ENCODE data around the gene ZNF280C.
"Not testable (repeated sequence)": the region's sequence is repeated elsewhere in the genome, so short reads cannot be mapped to it uniquely, and the experiment has no call there.

ZNF280C gene

DNA sequence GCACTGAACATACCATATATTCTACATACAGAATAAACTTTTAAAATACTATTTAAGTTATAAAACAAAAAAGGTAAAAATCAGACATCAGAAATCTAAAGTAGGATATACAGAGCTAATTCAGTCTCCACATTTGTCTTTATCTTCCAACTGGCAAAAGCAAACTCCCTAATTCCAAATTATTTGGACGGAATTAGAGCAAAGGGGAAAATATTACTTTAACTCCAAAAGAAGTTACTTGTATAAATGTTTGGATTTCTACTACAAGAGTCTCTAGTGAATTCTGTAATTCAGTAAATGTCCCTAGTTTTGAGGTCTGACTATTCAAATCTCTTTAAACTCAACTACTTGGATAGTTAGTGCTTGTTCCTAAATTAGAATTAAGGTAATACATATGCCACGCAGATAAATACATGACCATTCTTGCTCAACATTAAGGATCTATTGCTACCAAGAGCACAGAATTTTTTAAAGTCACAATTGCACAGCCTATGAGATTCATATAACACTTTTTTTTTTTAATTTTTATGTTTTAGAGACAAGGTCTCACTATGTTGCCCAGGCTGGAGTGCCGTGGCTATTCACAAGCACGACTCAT, 7.3 kb downstream of the ZNF280C start:
- no peak for DNase-seq

DNA sequence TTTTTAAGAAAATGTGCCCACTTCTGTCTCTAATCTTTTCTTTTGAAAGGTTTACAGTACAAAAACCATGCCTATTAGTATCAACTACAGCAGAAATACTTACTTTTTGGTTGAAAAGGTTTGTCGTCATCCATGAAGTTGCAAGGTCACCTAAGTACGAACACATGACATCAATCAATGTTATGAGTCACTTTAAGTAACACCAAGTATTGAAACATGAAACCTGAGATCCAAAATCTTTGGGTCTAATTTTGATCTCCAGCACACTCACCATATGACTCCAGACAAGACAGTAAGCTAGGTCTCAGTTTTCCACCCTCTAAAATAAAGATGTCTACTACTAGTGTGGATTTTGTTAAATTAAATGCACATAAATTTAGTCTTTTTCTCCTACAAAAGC, 8.4 kb downstream of the ZNF280C start:
- DNase-seq: no peak

DNA sequence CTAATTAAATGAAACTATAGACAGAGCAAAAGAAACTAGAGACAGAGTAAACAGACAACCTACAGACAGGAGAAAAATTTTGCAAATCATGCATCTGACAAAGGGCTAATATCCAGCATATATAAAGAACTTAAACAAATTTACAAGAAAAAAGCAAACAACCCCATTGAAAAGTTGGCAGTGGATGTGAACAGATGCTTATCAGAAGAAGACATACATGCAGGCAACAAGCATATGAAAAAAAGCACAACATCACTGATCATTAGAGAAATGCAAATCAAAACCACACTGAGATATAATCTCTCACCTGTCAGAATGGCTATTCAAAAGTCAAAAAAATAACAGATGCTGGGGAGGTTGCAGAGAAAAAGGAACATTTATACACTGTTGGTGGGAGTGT, 14.8 kb downstream of the ZNF280C start:
- DNase-seq: no peak

DNA sequence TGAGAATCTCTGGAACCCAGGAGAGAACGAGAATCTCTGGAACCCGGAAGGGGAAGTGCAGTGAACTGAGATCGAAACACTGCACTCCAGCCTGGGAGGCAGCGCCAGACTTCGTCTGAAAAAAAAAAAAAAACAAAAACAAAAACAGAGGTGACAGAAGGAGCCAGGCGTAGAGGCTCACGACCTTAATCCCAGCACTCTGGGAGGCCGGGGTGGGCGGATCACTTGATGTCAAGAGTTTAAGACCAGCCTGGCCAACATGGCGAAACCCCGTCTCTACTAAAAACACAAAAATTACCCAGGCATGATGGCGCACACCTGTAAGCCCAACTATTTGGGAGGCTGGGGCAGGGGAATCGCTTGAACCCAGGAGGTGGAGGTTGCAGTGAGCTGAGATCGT, 17.0 kb downstream of the ZNF280C start:
- no peak for DNase-seq

DNA sequence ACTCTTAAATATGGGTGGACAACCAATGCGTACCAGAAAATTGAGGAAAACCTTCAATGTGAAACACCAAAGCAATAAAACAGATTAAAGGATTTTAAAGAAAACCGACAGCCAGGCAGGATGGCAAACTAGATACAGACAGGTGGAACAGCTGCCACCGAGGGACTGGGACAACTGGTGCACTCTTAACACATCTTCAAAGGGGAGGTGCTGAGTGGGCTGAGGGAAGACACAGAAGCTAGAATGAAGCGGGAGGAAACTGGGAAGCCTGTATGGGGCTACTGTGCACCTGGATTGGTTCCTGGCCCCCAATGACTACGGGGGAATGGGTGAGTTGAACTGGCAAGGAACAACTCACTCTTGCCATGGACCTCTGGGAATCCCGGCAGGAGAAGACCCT, 20.7 kb downstream of the ZNF280C start:
- no peak for DNase-seq

DNA sequence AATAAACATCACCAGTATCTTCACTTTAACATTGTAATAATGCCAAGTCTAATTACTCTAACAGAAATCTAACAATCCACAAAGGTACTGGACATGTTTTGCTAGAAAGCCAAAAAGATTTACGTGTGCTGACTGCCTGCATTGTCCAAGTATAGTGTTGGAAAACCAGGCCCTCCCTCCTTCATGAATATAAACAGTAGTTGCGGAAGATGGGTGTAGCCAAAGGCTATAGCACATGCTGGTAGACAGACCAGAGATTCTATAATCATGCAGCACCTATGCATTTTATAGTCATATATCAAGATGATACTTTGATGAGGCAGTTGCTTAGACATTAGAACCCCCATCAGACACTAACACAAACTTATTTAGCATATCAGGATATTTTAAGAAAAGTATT, 22.6 kb downstream of the ZNF280C start:
- no peak for DNase-seq

DNA sequence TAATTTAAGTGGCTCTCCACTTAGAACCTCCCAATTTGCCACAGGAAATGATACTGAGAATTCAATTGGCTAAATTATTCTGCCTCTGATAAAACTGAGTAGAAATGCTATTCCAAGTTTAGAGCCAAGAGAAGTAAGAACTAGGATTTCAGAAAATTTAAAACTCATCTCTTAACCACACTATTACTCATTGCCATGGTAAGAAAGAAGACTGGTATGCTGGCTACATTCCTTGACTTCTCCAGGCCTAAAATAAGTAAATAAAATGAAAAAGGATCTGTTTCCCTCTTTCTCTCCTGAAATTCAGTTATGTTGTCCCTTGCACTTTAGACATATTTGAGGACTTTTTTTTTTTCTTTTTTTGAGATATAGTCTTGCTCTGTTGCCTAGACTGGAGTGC, 23.3 kb downstream of the ZNF280C start:
- no peak for DNase-seq

DNA sequence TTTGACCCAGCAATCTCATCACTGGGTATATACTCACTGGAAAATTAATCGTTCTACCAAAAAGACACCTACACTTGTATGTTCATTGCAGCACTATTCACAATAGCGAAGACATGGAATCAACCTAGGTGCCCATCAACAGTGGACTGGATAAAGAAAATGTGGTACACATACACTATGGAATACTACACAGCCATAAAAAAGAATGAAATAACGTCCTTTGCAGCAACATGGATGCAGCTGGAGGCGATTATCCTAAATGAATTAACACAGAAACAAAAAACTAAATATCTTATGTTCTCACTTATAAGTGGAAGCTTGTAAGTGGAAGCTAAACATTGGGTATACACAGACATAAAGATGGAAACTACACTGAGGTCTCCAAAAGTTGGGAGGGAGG, 37.5 kb downstream of the ZNF280C start:
- not testable (repeated sequence) for DNase-seq

DNA sequence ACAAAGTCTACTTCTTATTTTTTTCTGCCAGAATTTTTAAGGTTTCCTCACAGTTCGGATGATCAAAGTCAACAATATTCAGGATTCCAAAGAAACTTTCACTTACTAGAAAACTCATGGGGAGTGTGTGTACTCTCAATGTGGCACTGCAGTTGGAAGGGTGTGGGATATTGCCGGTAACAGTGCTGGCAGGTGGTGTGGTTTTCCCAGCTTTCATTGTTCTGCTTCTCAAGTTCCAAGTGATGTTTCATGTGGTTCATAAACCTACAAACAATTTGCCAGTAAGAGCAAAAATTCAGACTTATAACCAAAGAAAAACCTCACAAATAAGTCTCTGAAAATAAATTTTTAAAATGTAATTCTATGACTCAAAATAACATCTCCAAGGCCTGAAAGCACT, 39.8 kb downstream of the ZNF280C start:
- no peak for DNase-seq

DNA sequence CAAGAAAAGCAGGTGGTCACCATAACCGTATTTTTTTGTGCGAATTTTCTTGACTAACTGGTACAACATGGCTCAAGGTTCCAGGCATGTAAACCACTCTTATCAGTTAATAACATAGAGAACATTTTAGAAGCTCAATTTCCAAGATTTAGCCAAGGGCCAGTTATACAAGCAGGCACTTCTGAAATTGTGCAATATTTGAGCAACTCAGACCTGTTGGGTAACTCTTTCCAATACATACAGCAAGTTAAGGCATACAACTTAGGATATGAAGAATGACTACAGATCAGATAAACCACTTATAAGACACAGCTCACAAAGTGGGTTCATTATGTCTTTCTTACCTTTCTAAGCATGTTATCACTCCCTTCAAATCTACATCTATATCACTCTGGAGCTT, 43.9 kb downstream of the ZNF280C start:
- DNase-seq: no peak

DNA sequence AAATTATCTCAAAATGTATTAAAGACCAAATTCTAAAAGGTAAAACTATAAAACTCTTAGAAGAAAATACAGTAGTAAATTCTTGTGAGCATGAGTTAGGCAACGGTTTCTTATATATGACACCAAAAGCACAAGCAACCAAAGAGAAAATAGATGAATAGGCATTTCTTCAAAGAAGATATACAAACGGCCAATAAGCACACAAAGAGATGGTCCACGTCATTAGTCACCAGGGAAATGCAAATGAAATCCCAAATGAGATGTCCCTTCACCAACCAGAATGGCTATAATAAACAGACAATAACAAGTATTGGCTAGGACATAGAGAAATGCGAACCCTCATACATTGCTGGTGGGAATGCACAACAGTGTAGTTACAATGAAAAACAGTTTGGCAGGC, 52.4 kb downstream of the ZNF280C start:
- no peak for DNase-seq

DNA sequence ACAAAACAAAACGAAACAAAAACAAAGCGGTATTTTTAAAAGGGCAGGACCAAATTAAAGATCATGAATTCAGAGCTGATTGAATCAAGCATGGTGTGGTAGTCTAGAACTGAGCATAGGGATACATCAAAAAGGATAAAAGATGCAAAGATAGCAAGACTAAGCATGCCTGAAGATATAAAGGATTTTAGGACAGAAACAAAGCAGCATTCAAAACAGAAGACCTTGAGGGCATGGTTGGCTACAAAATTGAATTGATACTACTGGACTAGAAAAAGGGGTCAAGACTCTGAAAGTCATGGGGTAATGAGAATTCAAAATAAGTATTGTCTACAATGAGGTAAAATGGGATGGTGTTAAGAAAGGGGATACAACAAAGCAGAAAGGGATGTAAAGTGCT, 55.3 kb downstream of the ZNF280C start:
- no peak for DNase-seq

DNA sequence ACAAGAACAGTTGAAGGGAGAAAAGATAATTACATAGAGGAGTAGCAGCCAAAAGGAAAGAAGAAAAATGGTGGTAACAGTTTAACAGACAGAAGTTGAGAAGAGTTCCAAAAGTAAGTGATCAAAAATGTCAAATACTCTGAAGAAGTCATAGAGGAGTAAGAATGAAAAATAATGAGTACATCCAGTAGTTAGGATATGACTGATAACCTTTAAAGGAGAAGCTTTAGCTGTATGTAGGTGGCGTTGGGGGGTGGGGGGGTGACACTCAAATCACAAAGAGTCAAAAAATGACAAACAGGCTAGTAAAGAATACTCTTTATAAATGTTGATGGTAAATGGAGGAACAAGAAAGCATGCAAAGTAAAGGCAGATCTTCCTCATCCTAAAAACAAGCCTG, 56.3 kb downstream of the ZNF280C start:
- no peak for DNase-seq

DNA sequence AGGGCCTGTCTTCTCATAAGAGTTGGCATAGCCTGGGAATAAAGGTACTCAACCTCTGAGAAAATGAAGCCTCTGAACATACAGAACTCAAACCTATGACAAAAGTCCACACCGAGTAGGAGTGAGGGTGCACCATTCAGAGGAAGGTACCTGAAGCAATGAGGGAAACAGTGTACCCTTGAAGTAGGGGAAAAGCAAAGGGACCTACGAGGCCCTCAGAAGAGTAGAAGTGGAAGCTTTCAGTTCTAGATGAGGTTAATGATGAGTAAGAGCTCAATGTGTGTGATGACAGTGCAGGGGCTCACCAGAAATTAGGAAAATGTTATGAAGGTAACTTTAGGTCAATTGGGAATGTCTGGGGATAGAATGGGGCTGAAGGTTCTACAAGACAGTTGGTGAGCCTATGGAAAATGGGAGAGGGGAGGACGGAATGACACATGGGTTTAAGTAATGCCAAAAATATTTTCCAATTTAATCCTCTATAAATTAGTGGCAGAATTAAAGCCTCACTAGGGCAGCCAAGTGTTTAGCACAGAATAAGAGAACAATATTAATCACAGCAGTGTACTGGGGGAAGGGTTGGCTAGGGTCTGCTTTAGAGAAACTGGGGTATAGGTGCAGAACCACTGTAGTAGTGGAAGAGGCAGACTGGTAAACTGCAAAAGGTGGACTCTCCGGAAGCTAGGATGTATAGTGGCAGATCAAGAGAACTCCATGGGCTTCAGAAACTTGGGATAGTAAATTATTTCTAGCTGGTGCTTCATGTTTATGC, 57.1 kb downstream of the ZNF280C start:
- no peak for DNase-seq

DNA sequence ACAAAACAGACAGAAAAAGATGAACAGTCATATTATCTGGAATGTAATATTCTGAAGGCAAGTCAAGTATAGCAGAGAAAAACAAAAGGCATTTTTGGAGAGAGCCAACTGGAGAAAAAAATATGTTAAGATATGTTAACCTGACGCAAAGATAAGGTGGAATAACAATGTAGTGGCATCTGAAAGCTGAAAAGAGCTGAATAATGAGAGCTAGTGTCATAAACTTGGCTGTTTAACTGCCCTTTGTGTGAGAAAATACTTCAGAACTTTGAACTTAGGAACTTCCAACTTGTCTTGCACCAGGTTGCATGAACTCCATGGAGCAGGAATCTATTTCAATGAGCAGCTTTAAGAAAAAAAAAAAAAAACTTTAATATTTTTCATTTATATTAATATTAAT, 64.1 kb downstream of the ZNF280C start:
- no peak for DNase-seq

DNA sequence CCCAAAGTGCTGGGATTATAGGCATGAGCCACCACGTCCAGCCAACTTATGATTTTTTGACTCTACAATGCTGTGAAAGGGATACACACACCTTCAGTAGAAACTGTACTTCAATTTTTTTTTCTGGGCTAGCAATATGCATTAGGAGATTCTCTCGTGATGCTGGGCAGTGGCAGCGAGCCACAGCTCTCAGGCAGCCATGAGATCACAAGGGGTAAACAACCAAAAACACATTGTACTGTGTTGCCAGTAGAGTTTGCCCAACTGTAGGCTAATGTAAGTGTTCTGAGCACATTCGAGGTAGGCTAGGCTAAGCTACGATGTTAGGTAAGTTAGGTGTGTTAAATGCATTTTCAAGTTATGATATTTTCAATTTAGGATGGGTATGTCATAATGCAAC, 71.2 kb downstream of the ZNF280C start:
- DNase-seq: no peak

DNA sequence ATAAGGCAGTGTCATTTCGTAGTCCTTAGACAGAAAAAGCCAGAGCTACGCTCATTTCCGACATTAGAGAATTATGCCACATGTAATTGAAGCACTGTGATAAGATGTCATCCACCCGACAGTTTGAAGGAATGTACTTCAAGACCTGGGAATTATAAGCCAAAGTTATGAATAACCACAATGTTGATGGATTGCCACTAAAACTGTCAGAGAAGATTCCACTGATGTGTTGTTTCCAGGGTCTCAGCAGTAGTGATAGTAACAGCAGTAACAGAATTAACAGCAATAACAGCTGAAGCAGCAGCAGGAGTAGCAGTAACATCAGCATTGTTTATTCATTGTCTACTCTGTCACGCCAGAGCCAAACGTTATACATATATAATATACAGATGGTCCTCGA, 72.2 kb downstream of the ZNF280C start:
- no peak for DNase-seq

DNA sequence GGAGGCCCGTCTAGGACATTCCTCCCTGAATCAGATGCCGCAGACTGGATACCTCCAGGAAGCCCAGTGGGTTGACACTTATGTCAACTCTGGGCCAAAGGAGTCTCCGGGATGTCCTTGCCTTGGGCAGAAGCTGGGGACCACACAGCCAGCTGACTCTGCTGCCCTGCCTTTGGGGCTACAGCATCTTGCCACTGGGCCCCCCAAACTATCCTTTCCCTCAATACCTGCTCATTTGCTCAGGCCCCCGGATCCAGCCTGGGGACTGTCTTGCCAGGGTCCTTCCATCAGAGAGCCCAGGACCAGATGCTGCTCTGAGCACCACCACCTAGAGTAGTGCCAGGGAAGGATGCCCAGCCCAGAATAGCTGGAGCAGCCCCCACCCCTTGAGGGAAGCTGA, 77.9 kb downstream of the ZNF280C start:
- DNase-seq: no peak

DNA sequence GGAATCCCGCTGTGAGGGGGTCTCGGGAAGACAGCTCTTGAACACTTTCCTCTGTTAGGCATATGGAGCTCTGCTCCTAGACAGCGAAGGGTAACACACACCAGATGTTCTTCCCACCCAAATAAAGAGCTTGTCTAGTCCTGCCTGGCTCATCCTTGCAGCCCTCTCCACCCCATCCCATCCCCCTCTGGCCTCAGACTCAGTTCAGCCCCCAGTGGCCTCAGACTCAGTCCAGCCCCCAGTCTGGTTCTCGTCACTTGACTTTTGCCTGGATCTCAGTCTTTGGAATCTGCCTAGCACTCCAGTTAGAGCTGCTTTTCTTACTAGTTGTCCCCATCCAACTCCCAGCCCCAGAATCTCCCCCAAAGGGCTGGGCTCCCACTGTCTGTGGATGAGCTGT, 82.0 kb downstream of the ZNF280C start:
- no peak for DNase-seq

DNA sequence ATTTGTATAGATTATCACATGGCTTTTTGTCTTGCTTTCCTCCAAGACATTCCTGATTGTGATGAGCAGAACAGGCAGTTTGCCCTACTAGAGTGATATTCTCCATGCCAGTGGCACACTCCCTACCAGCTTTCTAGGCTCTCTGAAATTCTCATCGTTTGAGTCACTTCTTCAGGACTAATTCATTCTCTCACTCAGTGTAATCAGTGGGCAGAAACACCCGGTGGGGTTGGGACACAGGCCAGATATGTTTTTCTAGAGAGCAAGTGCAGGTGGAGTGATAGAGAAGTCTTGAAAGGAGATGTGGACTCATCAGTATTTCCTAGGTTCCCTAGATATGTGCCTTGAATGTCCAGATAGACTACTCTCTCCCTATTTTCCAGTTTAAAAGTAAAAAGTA, 83.8 kb downstream of the ZNF280C start:
- DNase-seq: no peak

DNA sequence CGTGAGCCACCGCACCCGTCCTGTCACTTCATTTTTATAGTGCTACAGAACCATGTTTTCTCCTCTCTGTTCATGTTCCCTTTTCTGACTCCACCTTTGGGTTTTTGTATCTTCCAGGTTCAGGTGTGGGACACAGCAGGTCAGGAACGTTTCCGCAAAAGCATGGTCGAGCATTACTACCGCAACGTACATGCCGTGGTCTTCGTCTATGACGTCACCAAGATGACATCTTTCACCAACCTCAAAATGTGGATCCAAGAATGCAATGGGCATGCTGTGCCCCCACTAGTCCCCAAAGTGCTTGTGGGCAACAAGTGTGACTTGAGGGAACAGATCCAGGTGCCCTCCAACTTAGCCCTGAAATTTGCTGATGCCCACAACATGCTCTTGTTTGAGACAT, 84.5 kb downstream of the ZNF280C start:
- DNase-seq: no peak

DNA sequence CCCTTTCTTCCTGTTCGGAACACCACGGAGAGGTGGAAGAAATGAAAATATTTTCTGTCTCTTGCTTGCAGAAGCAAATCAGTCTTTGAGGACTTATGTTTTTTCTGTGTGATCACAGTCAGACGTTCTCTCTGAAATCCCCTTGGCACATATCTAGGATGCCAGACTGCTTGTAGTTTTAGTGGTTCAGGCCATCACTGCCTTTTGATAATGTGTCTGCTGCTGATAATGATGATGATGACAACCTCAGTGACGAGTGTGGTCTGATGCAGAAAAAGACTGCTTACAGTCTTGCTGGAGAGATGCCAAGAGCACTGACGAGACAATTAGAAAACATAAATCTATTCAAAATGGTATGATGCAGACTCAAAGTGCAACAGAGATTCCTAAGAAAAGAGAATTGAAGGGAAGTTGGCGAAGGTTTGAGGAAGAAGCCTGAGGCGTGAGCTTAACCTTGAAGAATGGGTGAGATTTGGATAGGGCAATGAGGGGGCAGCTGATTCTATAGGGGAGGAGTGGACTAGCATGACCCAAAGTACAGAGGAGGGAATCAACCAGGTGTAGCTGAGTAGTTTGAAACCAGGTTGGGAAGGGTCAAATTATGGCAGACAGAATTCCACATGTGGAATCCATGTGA, 89.0 kb downstream of the ZNF280C start:
- no peak for DNase-seq

DNA sequence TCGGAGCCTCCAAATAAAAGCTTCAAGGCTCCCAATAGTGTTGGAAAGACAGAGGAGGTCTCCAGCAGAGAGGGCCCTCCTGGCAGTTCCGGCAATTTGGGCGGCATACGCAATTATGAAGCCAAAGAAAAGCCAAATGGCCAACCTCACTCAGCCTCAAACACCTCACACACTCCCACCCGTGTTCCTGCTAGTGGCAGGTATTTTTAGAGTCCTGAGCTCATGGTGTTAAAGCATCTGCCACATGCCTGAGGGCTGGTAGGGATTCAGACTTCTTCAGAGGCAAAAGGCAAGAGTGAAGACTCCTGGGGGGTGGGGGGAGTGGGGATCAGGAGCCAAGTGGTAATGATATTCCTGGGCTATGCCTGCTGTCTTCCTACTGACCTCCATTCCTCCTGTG, 89.5 kb downstream of the ZNF280C start:
- DNase-seq: no peak

DNA sequence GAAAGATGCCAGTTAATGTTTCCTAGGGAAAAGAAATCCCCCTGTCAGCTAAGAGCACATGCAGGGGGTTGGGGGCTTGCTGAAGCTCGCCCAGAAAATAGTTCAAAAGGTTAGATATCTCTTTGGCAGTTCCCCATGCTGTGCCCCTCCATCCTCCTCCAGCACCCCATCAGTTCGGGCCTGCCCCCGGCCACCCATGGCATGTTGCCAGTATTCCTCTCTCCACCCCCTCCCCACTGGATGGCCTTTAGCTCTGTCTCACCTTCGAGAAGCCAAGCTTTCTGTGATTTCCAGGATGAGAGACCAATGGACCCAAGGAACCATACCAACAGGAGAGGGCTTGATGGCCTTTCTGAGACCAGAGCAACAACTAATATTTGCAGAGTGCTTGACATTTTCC, 91.8 kb downstream of the ZNF280C start:
- DNase-seq: no peak

DNA sequence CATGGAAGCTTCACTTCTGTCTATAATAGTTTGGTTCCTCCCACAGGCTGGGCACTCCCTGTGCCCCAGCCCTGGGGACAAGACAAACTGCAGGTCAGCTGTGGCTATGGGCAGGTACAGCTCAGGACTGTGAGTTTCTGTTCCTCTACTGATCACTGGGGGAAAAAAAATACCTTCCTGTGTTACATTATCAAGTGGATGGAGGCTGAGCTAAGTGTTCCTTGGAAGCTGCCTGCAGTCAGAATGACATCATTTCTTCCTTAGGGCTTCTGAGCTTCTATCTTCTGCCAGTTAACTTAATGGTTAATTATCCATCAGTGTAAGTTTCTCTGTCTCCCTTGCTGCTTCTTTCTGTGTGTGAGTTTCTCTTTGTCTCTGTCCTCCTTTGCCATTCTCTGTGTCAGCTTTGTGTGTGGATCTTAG, 92.3 kb downstream of the ZNF280C start:
- DNase-seq: no peak

Measured in SHP77 treated with DMSO at 0.1 percent for 48 hours (cell line).